Mucosa of stomach (tissue), 1 donor: Measurements from ENCODE around the gene IFNGR1.

Experiments
- H3K27me3 ChIP-seq: one replicate; pipeline ENCODE4 v1.7.0; 2013; ENCODE audit warnings: mild to moderate bottlenecking, low read length; ENCODE audit not compliant: control insufficient read depth, insufficient read depth
- H3K36me3 ChIP-seq: one replicate; pipeline ENCODE4 v1.7.0; 2013; ENCODE audit warnings: low read length; ENCODE audit not compliant: control insufficient read depth, insufficient read depth
- H3K4me1 ChIP-seq: one replicate; pipeline ENCODE4 v1.7.0; 2013; ENCODE audit warnings: mild to moderate bottlenecking, low read length; ENCODE audit not compliant: control insufficient read depth, insufficient read depth
- H3K4me3 ChIP-seq: one replicate; pipeline ENCODE4 v1.7.0; 2013; ENCODE audit warnings: low read length
- H3K9ac ChIP-seq: one replicate; pipeline ENCODE4 v1.7.0; 2013; ENCODE audit warnings: mild to moderate bottlenecking, low read length, moderate library complexity
- H3K9me3 ChIP-seq: one replicate; pipeline ENCODE4 v1.7.0; 2013; ENCODE audit warnings: mild to moderate bottlenecking, low read length, moderate library complexity; ENCODE audit not compliant: control insufficient read depth
- donor health status: Pancreatic carcinoma.

IFNGR1 gene

GRCh38 chr6:137218917-137219663 is at the start of gene IFNGR1:
Gene IFNGR1 (minus strand): TSS chr6:137219385. CDS start chr6:137219327, 58 bp downstream.
- Histone ChIP-seq H3K4me1 (peaks cover 45% of the 10 kb centered on the region), H3K4me3 (peak within 1 kb of the TSS; percentile 90), H3K36me3 (no peaks in the 10 kb centered on the region), H3K9ac (peak within 1 kb of the TSS; percentile 98), H3K9me3 (no peaks in the 10 kb centered on the region), H3K27me3 (no peaks in the 10 kb centered on the region)

DNA sequence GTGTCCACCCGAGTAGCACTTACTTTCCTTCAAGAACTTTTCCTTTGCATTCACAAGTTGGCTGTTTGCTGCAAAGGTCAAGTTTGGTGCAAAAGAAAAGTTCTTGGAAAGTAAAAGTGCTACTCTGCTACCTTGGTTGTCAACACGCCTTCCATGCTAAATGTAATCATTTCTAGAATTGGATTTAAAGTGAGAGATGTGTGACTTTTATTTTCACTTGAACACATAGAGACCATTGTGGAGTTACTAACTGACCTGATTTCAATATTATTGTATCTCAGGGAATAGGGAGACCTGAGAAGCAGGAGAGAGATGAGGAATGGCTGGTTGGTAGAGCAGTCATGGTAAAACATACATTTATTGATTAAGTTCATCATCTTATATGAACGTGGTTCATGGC is 49.7 kb upstream of the IFNGR1 start:
- Histone ChIP-seq H3K4me3 (no peak overlapping the region), H3K9ac (no peak overlapping the region), H3K36me3 (no peaks in the 10 kb centered on the region), H3K27me3 (peaks cover 26% of the 10 kb centered on the region), H3K4me1 (no peaks in the 10 kb centered on the region), H3K9me3 (peaks cover 4% of the 10 kb centered on the region)

DNA sequence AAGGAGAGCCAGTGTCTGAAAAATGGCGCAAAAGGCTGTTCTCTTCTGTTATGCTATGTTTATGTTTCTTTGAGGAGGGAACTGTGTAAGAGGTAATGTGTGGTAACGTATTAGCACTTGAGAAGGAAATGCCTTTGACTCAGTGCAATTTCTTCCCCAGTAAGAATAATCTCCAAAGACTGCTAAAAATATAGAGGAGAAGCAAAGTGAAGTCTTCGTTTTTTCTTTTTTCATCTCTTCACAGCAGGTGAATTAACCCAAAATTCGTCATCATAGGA is 47.1 kb upstream of the IFNGR1 start:
- no peak overlapping the region for H3K9ac ChIP-seq
- H3K9me3 ChIP-seq: peaks cover 4% of the 10 kb centered on the region

GRCh38 chr6:137265561-137266308 is 46.5 kb upstream of the IFNGR1 start:
- H3K4me3 ChIP-seq: no peak overlapping the region
- peaks cover 23% of the 10 kb centered on the region for H3K27me3 ChIP-seq
- H3K4me1 ChIP-seq: no peaks in the 10 kb centered on the region
- peaks cover 4% of the 10 kb centered on the region for H3K9me3 ChIP-seq
- H3K9ac ChIP-seq: no peak overlapping the region
- no peaks in the 10 kb centered on the region for H3K36me3 ChIP-seq

More for the DNA sequence above, 47.1 kb upstream of the IFNGR1 start:
- Histone ChIP-seq H3K4me3 (no peak overlapping the region), H3K36me3 (no peaks in the 10 kb centered on the region), H3K27me3 (peaks cover 23% of the 10 kb centered on the region), H3K4me1 (no peaks in the 10 kb centered on the region)

DNA sequence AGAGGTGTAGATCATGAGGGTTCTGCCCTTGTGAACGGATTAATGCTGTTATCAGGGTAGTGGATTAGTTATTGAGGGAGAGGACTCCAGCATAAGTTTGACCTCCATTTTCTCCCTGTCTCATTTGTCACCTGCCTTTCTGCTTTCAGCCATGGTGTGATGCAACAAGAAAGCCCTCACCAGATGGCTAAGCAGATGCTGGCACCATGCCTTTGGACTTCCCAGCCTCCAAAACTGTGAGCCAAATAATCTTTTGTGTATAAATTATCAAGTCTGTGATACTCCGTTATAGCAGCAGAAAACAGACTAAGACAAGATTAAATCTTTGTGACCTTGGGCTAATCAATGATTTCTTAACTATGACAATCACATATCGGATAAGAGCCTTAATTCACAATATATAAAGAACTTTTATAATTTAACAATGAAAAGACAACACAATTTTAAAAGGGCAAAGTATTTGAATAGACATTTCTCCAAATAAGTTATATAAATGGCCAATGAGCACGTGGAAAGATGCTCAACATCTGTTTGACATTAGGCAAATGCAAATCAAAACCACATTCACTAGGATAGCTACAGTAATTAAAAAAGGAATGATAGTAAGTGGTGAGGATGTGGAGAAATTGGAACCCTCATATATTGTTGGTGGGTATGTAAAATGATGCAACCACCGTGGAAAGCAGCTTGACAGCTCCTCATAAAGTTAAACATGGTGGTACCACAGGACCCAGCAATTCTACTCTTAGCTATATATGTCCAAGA is 45.3 kb upstream of the IFNGR1 start:
- Histone ChIP-seq H3K36me3 (no peaks in the 10 kb centered on the region), H3K9ac (no peak overlapping the region), H3K27me3 (peaks cover 16% of the 10 kb centered on the region), H3K9me3 (peaks cover 4% of the 10 kb centered on the region), H3K4me1 (no peaks in the 10 kb centered on the region), H3K4me3 (no peak overlapping the region)

DNA sequence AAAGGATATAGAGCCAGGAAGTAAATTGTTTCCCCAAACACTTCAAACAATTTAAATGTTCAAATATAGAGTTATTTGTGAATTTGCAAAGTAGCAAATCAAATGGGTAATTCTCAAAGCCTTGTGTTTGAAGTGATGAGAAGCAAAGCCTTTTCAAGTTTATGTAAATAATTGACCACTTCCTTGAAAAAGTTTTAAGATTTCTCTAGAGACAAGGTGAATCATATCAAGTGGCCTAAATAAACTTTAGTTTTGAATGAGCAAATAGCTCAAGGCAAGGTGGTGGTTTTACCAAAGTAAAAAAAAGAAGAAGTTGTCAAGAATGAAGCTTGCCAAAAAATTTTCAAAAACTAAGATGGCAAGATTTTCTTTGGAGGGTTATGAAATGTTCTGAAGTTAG is 42.6 kb upstream of the IFNGR1 start:
- H3K9ac ChIP-seq: no peak overlapping the region
- H3K27me3 ChIP-seq: peaks cover 11% of the 10 kb centered on the region
- no peaks in the 10 kb centered on the region for H3K4me1 ChIP-seq
- peaks cover 4% of the 10 kb centered on the region for H3K9me3 ChIP-seq
- H3K36me3 ChIP-seq: no peaks in the 10 kb centered on the region
- no peak overlapping the region for H3K4me3 ChIP-seq

GRCh38 chr6:137261361-137261760 is 42.2 kb upstream of the IFNGR1 start:
- Histone ChIP-seq H3K36me3 (no peaks in the 10 kb centered on the region), H3K4me3 (no peak overlapping the region), H3K27me3 (peaks cover 7% of the 10 kb centered on the region), H3K9ac (no peak overlapping the region), H3K4me1 (no peaks in the 10 kb centered on the region), H3K9me3 (peaks cover 4% of the 10 kb centered on the region)

- H3K27me3 ChIP-seq: no peaks in the 10 kb centered on the region
- H3K9me3 ChIP-seq: no peaks in the 10 kb centered on the region
- no peaks in the 10 kb centered on the region for H3K4me1 ChIP-seq
- H3K4me3 ChIP-seq: no peak overlapping the region
- no peak overlapping the region for H3K9ac ChIP-seq
- H3K36me3 ChIP-seq: no peaks in the 10 kb centered on the region
Observed at GRCh38 chr6:137260217-137260616, 41.0 kb upstream of the IFNGR1 start.

GRCh38 chr6:137259349-137259748 is 40.2 kb upstream of the IFNGR1 start:
- Histone ChIP-seq H3K36me3 (no peaks in the 10 kb centered on the region), H3K4me3 (no peak overlapping the region), H3K4me1 (no peaks in the 10 kb centered on the region), H3K9me3 (no peaks in the 10 kb centered on the region), H3K27me3 (no peaks in the 10 kb centered on the region), H3K9ac (no peak overlapping the region)

- no peak overlapping the region for H3K9ac ChIP-seq
- H3K27me3 ChIP-seq: no peaks in the 10 kb centered on the region
- H3K4me3 ChIP-seq: no peak overlapping the region
- no peaks in the 10 kb centered on the region for H3K9me3 ChIP-seq
- no peaks in the 10 kb centered on the region for H3K4me1 ChIP-seq
- no peaks in the 10 kb centered on the region for H3K36me3 ChIP-seq
Observed at GRCh38 chr6:137258170-137258569, 39.0 kb upstream of the IFNGR1 start.

DNA sequence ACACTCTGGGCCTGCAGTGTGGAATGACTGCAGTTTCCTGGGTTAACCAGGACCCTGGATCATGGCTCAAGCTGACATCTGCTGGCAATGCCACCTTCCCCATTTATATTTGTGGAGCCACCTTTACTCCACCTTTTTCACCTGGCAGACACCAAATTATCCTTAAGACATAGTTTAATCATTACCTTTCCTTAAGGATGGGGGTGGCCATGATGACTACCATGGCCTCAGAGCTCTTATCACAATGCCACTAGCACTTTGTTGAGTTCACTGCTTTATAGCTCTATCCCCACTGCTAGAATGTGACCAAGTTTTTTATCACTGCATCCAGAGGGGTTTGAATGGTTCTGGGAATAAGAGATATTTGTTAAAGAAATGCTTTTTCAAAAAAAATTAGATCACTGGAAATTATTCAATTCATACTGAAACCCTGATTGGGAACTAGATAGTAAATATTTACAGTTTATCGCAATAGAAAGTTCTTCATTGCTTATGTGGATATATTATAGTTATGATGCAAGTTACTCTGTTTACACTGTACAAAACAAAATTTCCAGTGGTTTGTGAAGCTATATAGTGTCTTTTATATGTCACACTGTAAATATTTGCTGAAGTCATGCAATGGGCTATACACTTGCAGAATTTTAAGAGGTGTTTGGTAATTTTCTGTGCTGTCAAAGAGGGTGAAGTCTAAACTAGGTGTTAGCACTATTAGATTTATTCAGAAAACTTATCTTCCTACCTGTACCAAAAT is 37.3 kb upstream of the IFNGR1 start:
- Histone ChIP-seq H3K36me3 (no peaks in the 10 kb centered on the region), H3K9ac (no peak overlapping the region), H3K4me3 (no peak overlapping the region), H3K4me1 (no peaks in the 10 kb centered on the region), H3K9me3 (no peaks in the 10 kb centered on the region), H3K27me3 (no peaks in the 10 kb centered on the region)
